Activated T-cell treated with anti-CD3 and anti-CD28 coated beads, Interleukin-2, amount 50 U/mL, for 24 hours (primary cell): Measurements from ENCODE around the gene DUOXA1.

ENCODE experiments used
- DNase-seq: peaks from one replicate; pipeline ENCODE4 v3.0.0-alpha.2; 2020
- H3K27ac Mint-ChIP-seq: 2 replicates; pipeline ENCODE4 v1.8.0; 2020; ENCODE audit warnings: mild to moderate bottlenecking, mixed read lengths
- H3K27me3 Mint-ChIP-seq: 2 replicates; pipeline ENCODE4 v1.8.0; 2020; ENCODE audit warnings: mixed read lengths
- H3K36me3 Mint-ChIP-seq: 2 replicates; pipeline ENCODE4 v1.8.0; 2020; ENCODE audit warnings: low read depth, mixed read lengths
- H3K4me1 Mint-ChIP-seq: 2 replicates; pipeline ENCODE4 v1.8.0; 2020; ENCODE audit warnings: low read depth, mixed read lengths
- H3K4me3 Mint-ChIP-seq: 2 replicates; pipeline ENCODE4 v1.8.0; 2020; ENCODE audit warnings: mild to moderate bottlenecking, moderate library complexity, mixed read lengths
- H3K9me3 Mint-ChIP-seq: 2 replicates; pipeline ENCODE4 v1.8.0; 2020; ENCODE audit warnings: mixed read lengths

Gene DUOXA1

GRCh38 chr15:45162771-45163507 is 33.3 kb upstream of the DUOXA1 start:
- no peaks in the 10 kb centered on the region for H3K9me3 Mint-ChIP-seq
- H3K27me3 Mint-ChIP-seq, result no peaks in the 10 kb centered on the region
- H3K27ac Mint-ChIP-seq, result no peak overlapping the region
- peaks cover 16% of the 10 kb centered on the region for H3K4me1 Mint-ChIP-seq
- peak; percentile 74 for DNase-seq
- H3K36me3 Mint-ChIP-seq, result peaks cover 4% of the 10 kb centered on the region
- no peak overlapping the region for H3K4me3 Mint-ChIP-seq

- H3K36me3 Mint-ChIP-seq, result peaks cover 2% of the 10 kb centered on the region
- no peaks in the 10 kb centered on the region for H3K9me3 Mint-ChIP-seq
- H3K4me1 Mint-ChIP-seq, result peaks cover 22% of the 10 kb centered on the region
- DNase-seq, result no peak
- H3K4me3 Mint-ChIP-seq, result no peak overlapping the region
- no peaks in the 10 kb centered on the region for H3K27me3 Mint-ChIP-seq
- H3K27ac Mint-ChIP-seq, result no peak overlapping the region
Observed at GRCh38 chr15:45161666-45162065, 32.0 kb upstream of the DUOXA1 start.

DNA sequence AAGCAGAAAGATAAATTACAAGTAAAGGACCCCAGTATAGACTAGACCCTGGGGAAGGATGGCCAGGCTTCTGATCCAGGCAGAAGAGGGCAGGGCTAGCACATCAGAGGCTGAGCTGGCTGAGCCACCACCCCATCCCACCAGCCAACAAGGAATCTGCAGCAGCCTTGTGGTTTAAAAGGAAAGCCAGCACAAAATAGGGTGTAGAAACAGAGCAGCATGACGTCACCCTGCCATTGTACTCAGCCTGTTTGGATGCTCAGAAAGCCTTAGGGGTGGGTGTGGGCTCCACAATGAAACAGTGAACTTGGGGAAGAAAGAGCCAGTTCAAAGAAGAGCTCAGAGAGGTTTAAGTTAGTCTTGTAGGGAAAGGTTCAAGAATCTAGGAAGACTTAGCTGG is 28.3 kb upstream of the DUOXA1 start:
- no peaks in the 10 kb centered on the region for H3K27me3 Mint-ChIP-seq
- peaks cover 9% of the 10 kb centered on the region for H3K4me1 Mint-ChIP-seq
- no peak for DNase-seq
- no peak overlapping the region for H3K27ac Mint-ChIP-seq
- H3K4me3 Mint-ChIP-seq, result no peak overlapping the region
- no peaks in the 10 kb centered on the region for H3K9me3 Mint-ChIP-seq
- peaks cover 2% of the 10 kb centered on the region for H3K36me3 Mint-ChIP-seq

GRCh38 chr15:45156744-45157455 is 27.2 kb upstream of the DUOXA1 start:
- H3K4me3 Mint-ChIP-seq, result no peak overlapping the region
- H3K4me1 Mint-ChIP-seq, result peaks cover 9% of the 10 kb centered on the region
- H3K27me3 Mint-ChIP-seq, result no peaks in the 10 kb centered on the region
- no peak for DNase-seq
- H3K27ac Mint-ChIP-seq, result peak overlapping the region; percentile 4
- peaks cover 10% of the 10 kb centered on the region for H3K36me3 Mint-ChIP-seq
- no peaks in the 10 kb centered on the region for H3K9me3 Mint-ChIP-seq

DNA sequence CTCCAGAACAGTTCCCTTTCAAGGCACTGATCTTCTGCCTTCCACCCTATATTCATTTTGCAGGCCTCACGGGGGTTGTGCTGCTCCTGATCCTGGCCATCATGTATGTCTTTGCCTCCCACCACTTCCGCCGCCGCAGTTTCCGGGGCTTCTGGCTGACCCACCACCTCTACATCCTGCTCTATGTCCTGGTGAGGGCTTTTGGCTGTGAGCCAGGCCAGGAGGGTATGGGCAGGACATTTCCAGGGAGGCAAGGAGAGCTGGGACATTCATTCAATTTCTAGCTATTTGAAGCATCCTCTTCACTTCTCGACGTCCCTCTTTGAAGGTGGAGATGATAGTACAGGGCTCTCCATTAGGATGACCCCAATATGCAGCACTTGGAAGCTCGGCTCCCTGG is 26.1 kb upstream of the DUOXA1 start:
- Mint-ChIP-seq H3K9me3 (no peaks in the 10 kb centered on the region), H3K4me1 (peaks cover 9% of the 10 kb centered on the region), H3K4me3 (no peak overlapping the region), H3K27me3 (no peaks in the 10 kb centered on the region), H3K36me3 (peaks cover 16% of the 10 kb centered on the region), H3K27ac (no peak overlapping the region)
- no peak for DNase-seq

DNA sequence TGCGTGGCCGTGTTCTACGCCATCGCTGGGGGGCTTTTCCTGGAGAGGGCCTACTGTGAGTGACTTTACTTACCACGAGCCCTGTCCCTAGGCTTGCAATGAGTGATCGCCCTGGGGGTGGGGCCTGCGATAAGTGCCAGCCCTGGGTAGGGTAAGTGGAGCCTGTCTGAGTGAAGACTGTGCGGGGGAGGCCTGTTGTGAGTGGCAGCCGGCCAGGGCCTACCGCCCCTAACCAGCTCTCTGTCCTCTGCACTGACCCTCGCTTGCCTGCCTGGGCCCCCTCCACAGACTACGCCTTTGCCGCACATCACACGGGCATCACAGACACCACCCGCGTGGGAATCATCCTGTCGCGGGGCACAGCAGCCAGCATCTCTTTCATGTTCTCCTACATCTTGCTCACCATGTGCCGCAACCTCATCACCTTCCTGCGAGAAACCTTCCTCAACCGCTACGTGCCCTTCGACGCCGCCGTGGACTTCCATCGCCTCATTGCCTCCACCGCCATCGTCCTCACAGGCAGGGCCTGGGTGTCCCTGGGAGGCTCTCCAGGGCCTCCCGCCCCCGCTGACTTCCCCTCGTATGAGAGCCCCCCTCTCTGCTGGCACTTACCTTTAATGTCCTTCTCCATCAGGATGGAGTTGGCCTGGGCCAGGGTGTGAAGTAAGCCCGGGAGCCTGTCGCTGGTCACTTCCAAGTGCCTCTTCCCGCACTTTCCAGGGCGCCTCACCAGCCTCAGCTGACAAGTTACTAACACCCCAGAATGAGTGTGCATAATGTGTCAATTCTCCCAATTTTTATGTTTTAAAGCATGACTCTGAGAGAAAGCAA is 22.5 kb upstream of the DUOXA1 start:
- Mint-ChIP-seq H3K27ac (no peak overlapping the region), H3K4me3 (no peak overlapping the region), H3K36me3 (peaks cover 15% of the 10 kb centered on the region), H3K27me3 (no peaks in the 10 kb centered on the region), H3K9me3 (no peaks in the 10 kb centered on the region), H3K4me1 (peaks cover 1% of the 10 kb centered on the region)
- DNase-seq, result no peak

DNA sequence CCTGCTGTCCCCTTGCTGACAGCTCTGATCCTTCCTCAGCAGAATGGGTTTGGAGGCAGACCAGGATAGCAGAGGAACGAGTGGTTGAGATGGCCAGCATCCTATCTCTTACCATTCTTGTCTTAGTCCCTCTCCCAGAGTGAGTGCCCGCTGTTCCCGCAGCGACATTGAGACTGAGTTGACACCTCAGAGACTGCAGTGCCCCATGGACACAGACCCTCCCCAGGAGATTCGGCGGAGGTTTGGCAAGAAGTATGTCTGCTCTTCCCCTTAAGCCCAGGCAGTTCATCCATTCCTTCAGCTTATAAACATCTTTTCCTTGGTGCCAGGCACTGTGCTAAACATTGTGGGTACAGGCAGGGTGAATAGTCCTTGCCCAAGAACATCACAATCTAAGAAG is 21.3 kb upstream of the DUOXA1 start:
- Mint-ChIP-seq H3K4me3 (no peak overlapping the region), H3K36me3 (peaks cover 15% of the 10 kb centered on the region), H3K9me3 (no peaks in the 10 kb centered on the region), H3K27me3 (no peaks in the 10 kb centered on the region), H3K4me1 (no peaks in the 10 kb centered on the region), H3K27ac (no peak overlapping the region)
- no peak for DNase-seq

- no peaks in the 10 kb centered on the region for H3K4me1 Mint-ChIP-seq
- H3K4me3 Mint-ChIP-seq, result no peak overlapping the region
- no peak for DNase-seq
- H3K27ac Mint-ChIP-seq, result no peak overlapping the region
- H3K27me3 Mint-ChIP-seq, result no peaks in the 10 kb centered on the region
- H3K36me3 Mint-ChIP-seq, result peaks cover 15% of the 10 kb centered on the region
- no peaks in the 10 kb centered on the region for H3K9me3 Mint-ChIP-seq
Observed at GRCh38 chr15:45150481-45150880, 20.8 kb upstream of the DUOXA1 start.

DNA sequence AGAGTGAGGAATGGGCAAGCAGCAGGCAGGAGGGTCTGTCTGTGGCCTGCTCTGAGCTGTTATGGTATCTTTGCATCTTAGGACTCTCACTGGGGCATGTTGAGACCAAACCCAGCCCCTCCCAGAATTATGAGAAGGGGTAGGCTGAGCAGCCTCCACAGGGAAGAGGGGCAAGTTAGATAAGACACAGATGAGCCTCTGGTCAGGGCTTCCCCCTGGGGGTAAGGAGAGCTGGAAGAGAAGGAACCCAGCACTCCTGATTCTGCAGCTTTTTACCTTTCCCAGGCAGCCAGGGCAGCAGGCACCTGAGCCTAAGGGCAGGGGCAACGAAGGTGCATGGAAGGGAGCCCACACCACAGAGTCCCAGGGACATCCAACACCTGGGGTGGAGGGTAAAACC is 19.4 kb upstream of the DUOXA1 start:
- Mint-ChIP-seq H3K27ac (no peak overlapping the region), H3K9me3 (no peaks in the 10 kb centered on the region), H3K36me3 (peaks cover 15% of the 10 kb centered on the region), H3K27me3 (no peaks in the 10 kb centered on the region), H3K4me3 (no peak overlapping the region), H3K4me1 (no peaks in the 10 kb centered on the region)
- no peak for DNase-seq

DNA sequence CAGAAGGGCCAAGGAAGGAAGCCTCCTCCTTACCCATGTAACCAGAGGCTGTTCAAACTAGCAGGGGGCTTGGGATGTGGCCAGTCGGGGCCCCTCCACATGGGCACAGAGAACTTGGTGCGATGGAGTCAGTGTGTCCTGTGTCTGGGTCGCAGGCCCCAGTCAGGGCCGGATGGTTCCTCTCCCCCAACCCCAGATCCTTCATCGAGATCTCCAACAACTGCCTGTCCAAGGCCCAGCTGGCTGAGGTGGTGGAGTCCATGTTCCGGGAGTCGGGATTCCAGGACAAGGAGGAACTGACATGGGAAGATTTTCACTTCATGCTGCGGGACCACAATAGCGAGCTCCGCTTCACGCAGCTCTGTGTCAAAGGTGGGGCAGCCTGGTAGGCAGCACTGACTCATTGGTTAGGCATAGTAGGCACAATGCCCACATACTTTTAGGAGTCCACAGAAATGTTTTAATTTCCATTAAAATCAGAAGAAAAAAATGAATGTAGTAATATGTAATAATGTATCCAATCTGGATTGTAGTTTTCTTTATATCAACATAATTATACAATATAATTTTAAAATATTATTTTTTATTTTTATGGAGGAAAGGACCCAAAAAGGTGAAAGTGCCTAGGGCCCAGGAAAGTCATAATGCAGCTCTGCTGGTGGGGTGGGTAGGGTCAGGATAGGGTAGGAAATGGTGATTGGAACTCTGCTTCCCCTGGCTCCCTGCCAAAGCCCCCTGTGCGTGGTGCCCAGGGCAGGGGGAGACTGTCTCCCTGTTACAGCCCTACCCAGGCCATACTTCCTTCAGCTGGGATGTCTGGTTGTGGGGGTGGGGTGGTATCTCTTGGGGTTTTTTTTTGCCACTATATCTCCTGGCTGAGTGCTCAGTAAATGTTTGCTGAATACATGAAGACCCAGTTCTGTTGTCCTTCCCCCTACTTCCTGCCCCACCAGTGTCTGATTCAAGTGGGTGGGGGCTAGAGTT is 18.7 kb upstream of the DUOXA1 start:
- Mint-ChIP-seq H3K27ac (no peak overlapping the region), H3K4me1 (no peaks in the 10 kb centered on the region), H3K9me3 (no peaks in the 10 kb centered on the region), H3K27me3 (no peaks in the 10 kb centered on the region), H3K4me3 (no peak overlapping the region), H3K36me3 (peaks cover 15% of the 10 kb centered on the region)
- no peak for DNase-seq

- Mint-ChIP-seq H3K27me3 (no peaks in the 10 kb centered on the region), H3K27ac (no peak overlapping the region), H3K4me1 (no peaks in the 10 kb centered on the region), H3K9me3 (no peaks in the 10 kb centered on the region), H3K36me3 (peaks cover 14% of the 10 kb centered on the region), H3K4me3 (no peak overlapping the region)
- DNase-seq, result no peak
Observed at GRCh38 chr15:45147606-45148005, 17.9 kb upstream of the DUOXA1 start.

DNA sequence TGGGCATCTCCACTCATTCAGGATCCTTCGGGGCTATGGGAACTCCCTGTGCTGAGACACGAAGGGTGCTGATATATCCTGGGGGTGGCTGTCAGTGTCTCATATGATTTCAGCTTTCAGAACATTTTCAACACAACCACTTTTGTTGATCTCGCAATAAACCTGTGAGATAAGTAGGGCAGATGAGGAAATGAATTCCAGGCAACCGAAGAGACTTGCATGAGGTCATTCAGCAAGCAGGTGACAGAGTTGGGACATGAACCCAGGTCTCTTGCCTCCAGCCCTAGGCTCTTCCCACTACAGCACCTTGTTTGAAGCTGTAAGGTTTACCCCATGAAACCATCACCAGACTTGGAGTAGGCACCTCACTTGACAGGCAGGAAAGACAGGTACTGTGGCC is 16.7 kb upstream of the DUOXA1 start:
- no peaks in the 10 kb centered on the region for H3K9me3 Mint-ChIP-seq
- H3K4me1 Mint-ChIP-seq, result no peaks in the 10 kb centered on the region
- no peak for DNase-seq
- peaks cover 4% of the 10 kb centered on the region for H3K36me3 Mint-ChIP-seq
- H3K4me3 Mint-ChIP-seq, result no peak overlapping the region
- H3K27me3 Mint-ChIP-seq, result no peaks in the 10 kb centered on the region
- no peak overlapping the region for H3K27ac Mint-ChIP-seq

DNA sequence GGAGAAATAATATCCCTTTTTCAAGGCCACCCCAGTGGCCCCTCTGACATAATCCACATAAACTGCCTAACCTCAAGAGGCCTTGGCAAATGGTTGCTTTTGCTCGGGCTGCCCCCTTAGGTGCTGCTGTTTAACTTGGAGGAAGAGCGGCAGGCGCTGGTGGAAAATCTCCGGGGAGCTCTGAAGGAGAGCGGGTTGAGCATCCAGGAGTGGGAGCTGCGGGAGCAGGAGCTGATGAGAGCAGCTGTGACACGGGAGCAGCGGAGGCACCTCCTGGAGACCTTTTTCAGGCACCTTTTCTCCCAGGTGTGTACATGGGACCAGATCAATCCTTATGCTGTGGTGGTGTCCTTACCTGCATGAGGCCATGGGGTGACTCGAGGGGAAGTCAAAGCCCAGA is 15.1 kb upstream of the DUOXA1 start:
- Mint-ChIP-seq H3K9me3 (no peaks in the 10 kb centered on the region), H3K4me3 (no peak overlapping the region), H3K27ac (no peak overlapping the region), H3K36me3 (no peaks in the 10 kb centered on the region), H3K4me1 (no peaks in the 10 kb centered on the region), H3K27me3 (no peaks in the 10 kb centered on the region)
- DNase-seq, result no peak

DNA sequence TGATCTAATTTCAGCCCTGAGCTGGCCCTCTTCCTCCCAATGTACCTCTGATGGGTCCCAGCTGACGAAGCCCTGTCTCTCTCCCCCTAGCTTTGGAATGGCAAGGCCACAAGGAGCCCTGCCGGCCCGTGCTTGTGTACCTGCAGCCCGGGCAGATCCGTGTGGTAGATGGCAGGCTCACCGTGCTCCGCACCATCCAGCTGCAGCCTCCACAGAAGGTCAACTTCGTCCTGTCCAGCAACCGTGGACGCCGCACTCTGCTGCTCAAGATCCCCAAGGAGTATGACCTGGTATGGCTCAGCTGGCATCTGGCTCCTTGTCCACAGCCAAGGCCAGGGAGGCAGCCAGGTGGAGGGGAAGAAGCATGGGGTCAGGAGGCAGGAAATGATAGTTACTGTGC is 14.3 kb upstream of the DUOXA1 start:
- Mint-ChIP-seq H3K36me3 (no peaks in the 10 kb centered on the region), H3K4me1 (no peaks in the 10 kb centered on the region), H3K27ac (no peak overlapping the region), H3K4me3 (no peak overlapping the region), H3K27me3 (no peaks in the 10 kb centered on the region), H3K9me3 (no peaks in the 10 kb centered on the region)
- DNase-seq, result no peak
